Fibroblast of lung (primary cell): ENCODE measurements around the gene HNRNPL.
"Not testable (repeated sequence)": the region's sequence is repeated elsewhere in the genome, so short reads cannot be mapped to it uniquely, and the experiment has no call there.

Experiments used
- CTCF ChIP-seq, 2 donors: IDR thresholded peaks in 1 of 2; conservative IDR thresholded peaks in 1 of 2; 1 replicate in 1 of 2; 2 replicates in 1 of 2; pipeline ENCODE4 v1.5.1; 2011 to 2012; ENCODE audit warnings: low read length in 2 of 2, control low read depth in 1 of 2, inconsistent platforms in 1 of 2, low read depth in 1 of 2, mild to moderate bottlenecking in 1 of 2
- EZH2 ChIP-seq: IDR thresholded peaks from 2 replicates; pipeline ENCODE4 v1.5.1; 2012; ENCODE audit warnings: low read length, control low read depth, mild to moderate bottlenecking; ENCODE audit errors: missing control alignments

- TF ChIP-seq CTCF (conservative IDR thresholded peaks at IDR 0.05 in 1 of 2, IDR thresholded peaks at IDR 0.05 in 1 of 2; ENCODE audit: low read depth in 1 of 2, low read length in 2 of 2); EZH2: not testable (repeated sequence)
Measured at GRCh38 chr19:38797781-38798180, 52.0 kb downstream of the HNRNPL start.
